IgD-negative memory B cell (primary cell): Measurements from ENCODE around the gene PPBP. TPM values are rescaled to one million over a fixed set of nuclear protein-coding genes. Genes with fewer than 3 reads are reported as not detected.
"Not testable (repeated sequence)": the region's sequence is repeated elsewhere in the genome, so short reads cannot be mapped to it uniquely, and the experiment has no call there.

Experiments used
- H3K27ac Mint-ChIP-seq, 3 donors: one replicate each; pipeline ENCODE4 v1.8.0; 2020 to 2022; ENCODE audit warnings: mild to moderate bottlenecking in 3 of 3, mixed read lengths in 3 of 3, moderate library complexity in 1 of 3
- H3K27me3 Mint-ChIP-seq: one replicate; pipeline ENCODE4 v1.8.0; 2021; ENCODE audit warnings: mixed read lengths
- H3K36me3 Mint-ChIP-seq: one replicate; pipeline ENCODE4 v1.8.0; 2020; ENCODE audit warnings: mild to moderate bottlenecking, mixed read lengths
- H3K4me1 Mint-ChIP-seq, 3 donors: one replicate each; pipeline ENCODE4 v1.8.0; 2020 to 2022; ENCODE audit warnings: mixed read lengths in 3 of 3, mild to moderate bottlenecking in 1 of 3
- H3K4me3 Mint-ChIP-seq, 4 donors: one replicate each; pipeline ENCODE4 v1.8.0; 2020 to 2022; ENCODE audit warnings: mild to moderate bottlenecking in 4 of 4, mixed read lengths in 4 of 4, moderate library complexity in 3 of 4
- H3K9me3 Mint-ChIP-seq, 3 donors: one replicate each; pipeline ENCODE4 v1.8.0; 2020 to 2021; ENCODE audit warnings: mixed read lengths in 3 of 3, mild to moderate bottlenecking in 1 of 3
- polyA plus RNA-seq: library from polyadenylated mRNA; unstranded; fragments of 300-500 nt; fragmentation: Illumina TruSeq; gene quantifications from one replicate; pipeline ENCODE4 v1.2.3, GENCODE V29; 2021

The PPBP gene
- polyA plus RNA-seq, 1 donor from 2014 or later = 65.7 TPM

DNA sequence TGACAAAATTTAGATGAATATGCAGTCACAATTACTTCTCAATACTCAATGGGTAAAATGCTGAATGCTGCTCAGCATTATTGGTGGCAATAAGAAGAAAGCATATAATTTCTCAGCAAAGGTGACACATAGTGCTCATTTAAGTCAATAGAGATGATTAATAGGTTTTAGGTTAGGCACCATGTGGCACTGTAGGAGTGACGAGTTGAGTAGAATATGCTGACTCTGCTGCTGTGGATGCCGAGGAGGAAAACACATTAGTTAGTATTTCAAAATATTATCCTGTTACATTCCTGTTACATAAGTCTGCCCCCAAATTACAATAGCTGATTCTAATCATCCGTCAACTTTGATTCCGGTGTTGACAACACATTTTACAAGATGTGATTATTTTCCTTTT is 24.1 kb upstream of the PPBP start:
- H3K27me3 Mint-ChIP-seq = peaks cover 2% of the 10 kb centered on the region
- no peak overlapping the region for H3K27ac Mint-ChIP-seq
- peaks cover 0 to 5% (median 4%) of the 10 kb centered on the region in 3 donors for H3K9me3 Mint-ChIP-seq

GRCh38 chr4:74009307-74009706 is 21.3 kb upstream of the PPBP start:
- no peak overlapping the region for H3K4me3 Mint-ChIP-seq
- H3K36me3 Mint-ChIP-seq = no peaks in the 10 kb centered on the region
- peaks cover 0 to 5% (median 2%) of the 10 kb centered on the region in 3 donors for H3K9me3 Mint-ChIP-seq
- no peak overlapping the region for H3K27ac Mint-ChIP-seq
- H3K27me3 Mint-ChIP-seq = no peaks in the 10 kb centered on the region
- H3K4me1 Mint-ChIP-seq = no peaks in the 10 kb centered on the region

More for the DNA sequence above, 24.1 kb upstream of the PPBP start:
- no peaks in the 10 kb centered on the region for H3K36me3 Mint-ChIP-seq
- H3K4me1 Mint-ChIP-seq = no peaks in the 10 kb centered on the region
- H3K4me3 Mint-ChIP-seq = no peak overlapping the region

DNA sequence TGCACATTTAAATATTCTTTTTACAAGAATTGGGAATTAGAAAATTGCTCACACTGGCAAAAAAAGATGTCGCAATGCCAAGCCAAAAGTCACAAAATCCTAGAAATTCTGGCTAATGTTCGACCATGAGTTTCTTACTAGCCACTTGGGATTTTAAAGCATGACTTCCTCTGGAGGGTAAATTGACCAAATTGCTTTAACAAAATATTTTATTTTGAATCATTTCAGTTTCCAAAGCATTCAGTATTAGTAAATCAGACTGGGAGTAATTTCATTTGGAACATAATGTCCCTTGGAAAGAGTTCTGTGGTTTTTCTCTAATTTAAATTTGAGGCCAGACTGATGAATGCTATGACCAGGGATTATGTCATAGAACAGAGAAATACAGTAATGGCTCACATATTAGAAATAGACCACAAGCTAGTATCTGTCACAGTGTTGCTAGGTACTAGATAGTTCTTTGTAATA is 18.1 kb upstream of the PPBP start:
- no peaks in the 10 kb centered on the region for H3K9me3 Mint-ChIP-seq
- no peaks in the 10 kb centered on the region for H3K27me3 Mint-ChIP-seq
- H3K27ac Mint-ChIP-seq = no peak overlapping the region
- H3K4me1 Mint-ChIP-seq = no peaks in the 10 kb centered on the region
- no peaks in the 10 kb centered on the region for H3K36me3 Mint-ChIP-seq
- H3K4me3 Mint-ChIP-seq = no peak overlapping the region

DNA sequence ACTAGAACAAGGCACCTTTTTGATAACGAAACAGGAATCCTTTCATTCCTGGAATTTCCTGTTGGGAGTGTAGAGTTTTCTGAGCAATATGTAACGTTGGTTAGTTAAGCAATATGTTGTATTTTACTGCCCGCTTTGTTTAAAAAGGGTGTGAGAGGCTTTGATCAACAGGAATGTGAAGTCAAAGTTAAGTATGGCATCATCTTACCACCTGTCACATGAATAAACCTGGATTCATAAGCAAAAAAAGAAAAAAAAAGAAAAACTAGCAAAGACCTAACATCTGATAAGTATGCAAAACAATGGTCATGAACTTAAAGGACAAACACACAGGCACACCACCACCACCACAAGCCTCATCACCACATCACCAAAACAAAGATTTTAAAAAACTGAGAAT is 17.5 kb upstream of the PPBP start:
- Mint-ChIP-seq H3K4me1 (no peaks in the 10 kb centered on the region), H3K27ac (no peak overlapping the region), H3K27me3 (no peaks in the 10 kb centered on the region), H3K36me3 (no peaks in the 10 kb centered on the region), H3K4me3 (no peak overlapping the region), H3K9me3 (peaks cover 0 to 1% (median 0%) of the 10 kb centered on the region in 3 donors)

- H3K27me3 Mint-ChIP-seq = no peaks in the 10 kb centered on the region
- no peak overlapping the region for H3K4me3 Mint-ChIP-seq
- no peaks in the 10 kb centered on the region for H3K36me3 Mint-ChIP-seq
- H3K4me1 Mint-ChIP-seq = no peaks in the 10 kb centered on the region
- H3K27ac Mint-ChIP-seq = no peak overlapping the region
- peaks cover 0 to 2% (median 0%) of the 10 kb centered on the region in 3 donors for H3K9me3 Mint-ChIP-seq
These were observed 16.7 kb upstream of the PPBP start for GRCh38 chr4:74004668-74005067.

DNA sequence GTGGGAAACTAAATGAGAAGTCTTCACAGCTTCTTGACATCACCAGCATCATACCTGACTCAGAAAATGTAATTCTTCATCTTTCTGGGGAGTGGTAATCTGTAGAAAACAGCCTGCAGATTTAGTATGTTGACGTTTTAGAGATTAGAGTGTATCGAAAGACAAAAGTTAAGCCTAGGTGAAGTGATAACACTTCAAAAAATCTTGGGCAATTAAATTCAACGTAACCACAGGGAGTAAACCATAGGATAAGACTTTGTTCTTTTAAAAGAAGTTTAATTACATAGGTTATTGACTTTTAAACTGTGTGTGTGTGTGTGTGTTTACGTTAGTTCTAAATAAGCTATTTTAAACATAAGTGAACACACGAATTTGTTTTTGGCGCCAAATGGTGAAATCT is 12.3 kb upstream of the PPBP start:
- no peaks in the 10 kb centered on the region for H3K36me3 Mint-ChIP-seq
- no peak overlapping the region for H3K4me3 Mint-ChIP-seq
- peaks cover 7% of the 10 kb centered on the region for H3K27me3 Mint-ChIP-seq
- peaks cover 0 to 1% (median 0%) of the 10 kb centered on the region in 3 donors for H3K4me1 Mint-ChIP-seq
- H3K9me3 Mint-ChIP-seq = peaks cover 0 to 2% (median 0%) of the 10 kb centered on the region in 3 donors
- no peak overlapping the region for H3K27ac Mint-ChIP-seq

- Mint-ChIP-seq H3K4me3 (no peak within 1 kb of the TSS), H3K27me3 (peaks cover 9% of the 10 kb centered on the region), H3K36me3 (no peaks in the 10 kb centered on the region), H3K27ac (no peak within 1 kb of the TSS), H3K9me3 (peaks cover 0 to 2% (median 0%) of the 10 kb centered on the region in 3 donors), H3K4me1 (peaks cover 0 to 1% (median 0%) of the 10 kb centered on the region in 3 donors)
These were observed 10.3 kb upstream of the PPBP start, which contains the start of gene CXCL5 for GRCh38 chr4:73998040-73999011. Gene CXCL5 (minus strand): TSS chr4:73998677. CDS start chr4:73998581, 96 bp downstream.

DNA sequence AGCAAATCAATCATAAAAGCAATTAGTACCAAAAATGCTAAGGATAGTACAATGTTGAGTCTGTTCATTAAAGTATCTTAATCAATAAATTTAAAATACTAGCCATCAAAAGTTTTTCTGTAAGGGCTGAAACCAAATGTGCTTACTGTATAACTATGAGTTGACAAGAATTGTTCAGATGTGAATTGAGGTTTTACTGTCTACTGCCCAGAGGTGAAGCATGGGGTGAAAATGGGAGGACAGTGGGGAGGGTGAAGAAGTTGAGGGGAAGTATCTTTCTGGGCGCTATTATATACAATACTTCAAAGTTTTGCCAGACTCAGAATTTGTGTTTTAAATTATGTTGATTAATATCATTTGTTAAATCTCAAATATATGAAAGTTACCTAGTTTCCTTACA is 4.1 kb upstream of the PPBP start:
- Mint-ChIP-seq H3K4me3 (no peak overlapping the region), H3K27me3 (peaks cover 2% of the 10 kb centered on the region), H3K4me1 (no peaks in the 10 kb centered on the region), H3K36me3 (no peaks in the 10 kb centered on the region), H3K9me3 (no peaks in the 10 kb centered on the region), H3K27ac (no peak overlapping the region)

DNA sequence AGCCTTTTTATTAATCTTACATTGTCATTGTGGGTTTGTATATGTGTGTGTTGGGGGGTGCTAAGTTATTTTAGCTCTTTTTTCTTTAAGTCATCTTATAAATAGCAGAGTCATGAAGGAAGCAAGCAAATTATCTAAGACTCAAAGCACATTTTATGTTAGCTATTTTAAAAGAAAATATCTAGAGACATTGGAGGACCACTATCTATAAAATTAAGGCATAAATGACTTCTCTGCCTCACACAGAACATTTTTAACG is 3.7 kb upstream of the PPBP start:
- Mint-ChIP-seq H3K4me3 (no peak overlapping the region), H3K27me3 (peaks cover 2% of the 10 kb centered on the region), H3K36me3 (no peaks in the 10 kb centered on the region), H3K27ac (no peak overlapping the region), H3K4me1 (no peaks in the 10 kb centered on the region), H3K9me3 (no peaks in the 10 kb centered on the region)

- Mint-ChIP-seq H3K36me3 (no peaks in the 10 kb centered on the region), H3K4me3 (no peak overlapping the region), H3K9me3 (no peaks in the 10 kb centered on the region), H3K27me3 (peaks cover 2% of the 10 kb centered on the region), H3K4me1 (no peaks in the 10 kb centered on the region), H3K27ac (no peak overlapping the region)
These were observed 3.2 kb upstream of the PPBP start for GRCh38 chr4:73990988-73991741.

GRCh38 chr4:73989928-73990327 is 1.9 kb upstream of the PPBP start:
- Mint-ChIP-seq H3K4me1 (no peaks in the 10 kb centered on the region), H3K36me3 (no peaks in the 10 kb centered on the region), H3K27ac (no peak overlapping the region), H3K9me3 (no peaks in the 10 kb centered on the region), H3K27me3 (peaks cover 2% of the 10 kb centered on the region), H3K4me3 (no peak overlapping the region)

GRCh38 chr4:73989031-73989430 is 1.0 kb upstream of the PPBP start:
- Mint-ChIP-seq H3K36me3 (no peaks in the 10 kb centered on the region), H3K4me3 (no peak overlapping the region), H3K9me3 (no peaks in the 10 kb centered on the region), H3K27ac (no peak overlapping the region), H3K27me3 (no peaks in the 10 kb centered on the region), H3K4me1 (no peaks in the 10 kb centered on the region)

GRCh38 chr4:73985528-73985852 is 2.5 kb downstream of the PPBP start:
- Mint-ChIP-seq H3K27me3 (peaks cover 4% of the 10 kb centered on the region), H3K9me3 (peaks cover 0 to 2% (median 0%) of the 10 kb centered on the region in 3 donors), H3K4me1 (no peaks in the 10 kb centered on the region), H3K4me3 (no peak overlapping the region), H3K27ac (no peak overlapping the region), H3K36me3 (no peaks in the 10 kb centered on the region)

DNA sequence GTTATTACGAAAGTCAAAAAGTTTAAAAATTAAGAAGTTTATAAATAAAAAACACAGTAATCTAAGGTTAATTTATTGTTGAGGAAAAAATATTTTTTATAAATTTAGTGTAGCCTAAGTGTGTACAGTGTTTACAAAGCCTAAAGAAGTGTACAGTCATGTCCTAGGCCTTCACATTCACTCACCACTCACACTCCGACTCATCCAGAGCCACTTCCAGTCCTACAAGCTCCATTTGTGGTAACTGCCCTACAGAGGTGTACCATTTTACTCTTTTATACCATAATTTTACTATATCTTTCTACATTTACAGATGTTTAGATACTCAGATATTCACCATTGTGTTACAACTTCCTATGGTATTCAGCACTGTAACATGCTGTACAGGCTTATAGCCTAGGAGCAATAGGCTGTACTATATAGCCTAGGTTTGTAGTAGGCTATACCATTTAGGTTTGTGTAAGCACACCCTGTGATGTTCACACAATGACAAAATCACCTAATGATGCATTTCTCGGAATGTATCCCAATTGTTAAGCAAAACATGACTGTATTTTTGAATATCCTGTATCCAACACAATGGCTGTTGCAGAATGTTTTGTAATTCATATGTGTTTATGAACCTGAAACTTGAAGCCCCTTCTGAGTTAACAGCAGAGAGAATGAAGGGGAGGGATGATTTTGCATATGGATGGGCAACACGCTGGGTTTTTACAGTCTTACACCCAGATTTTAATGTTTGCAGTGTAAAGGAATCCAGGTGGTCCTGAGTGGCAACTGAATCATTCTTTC is 3.1 kb downstream of the PPBP start:
- Mint-ChIP-seq H3K4me1 (no peaks in the 10 kb centered on the region), H3K27ac (no peak overlapping the region), H3K36me3 (no peaks in the 10 kb centered on the region), H3K9me3 (peaks cover 0 to 2% (median 0%) of the 10 kb centered on the region in 3 donors), H3K4me3 (no peak overlapping the region), H3K27me3 (peaks cover 4% of the 10 kb centered on the region)

GRCh38 chr4:73981175-73981574 is 6.8 kb downstream of the PPBP start:
- not testable (repeated sequence) for H3K9me3 Mint-ChIP-seq, H3K4me1 Mint-ChIP-seq, H3K27me3 Mint-ChIP-seq, H3K27ac Mint-ChIP-seq, H3K36me3 Mint-ChIP-seq, H3K4me3 Mint-ChIP-seq
